NCI-H1930 (cell line): ENCODE measurements around the gene UGT1A3.

Experiments used
- DNase-seq, 2 experiments: peaks; one replicate each; lab custom pipeline; 2025; lab: John Stamatoyannopoulos, UW

Gene UGT1A3

GRCh38 chr2:233795735-233796171 lies 66.9 kb downstream of the UGT1A3 start:
- no peak for DNase-seq

GRCh38 chr2:233796254-233796653 lies 67.4 kb downstream of the UGT1A3 start:
- DNase-seq = no peak

- no peak for DNase-seq
Measured at GRCh38 chr2:233798335-233799086, 69.7 kb downstream of the UGT1A3 start.

- no peak for DNase-seq
Measured at GRCh38 chr2:233799087-233799665, 70.3 kb downstream of the UGT1A3 start.

GRCh38 chr2:233799716-233800115 lies 70.9 kb downstream of the UGT1A3 start:
- DNase-seq = no peak

GRCh38 chr2:233800208-233800607 lies 71.4 kb downstream of the UGT1A3 start:
- DNase-seq = no peak

GRCh38 chr2:233801357-233802131 lies 72.7 kb downstream of the UGT1A3 start:
- no peak for DNase-seq

- DNase-seq = no peak
Measured at GRCh38 chr2:233802132-233802815, 73.4 kb downstream of the UGT1A3 start.

GRCh38 chr2:233803292-233803911 lies 74.6 kb downstream of the UGT1A3 start:
- DNase-seq = no peak

GRCh38 chr2:233803994-233804393 lies 75.2 kb downstream of the UGT1A3 start:
- DNase-seq = no peak

- no peak for DNase-seq
Measured at GRCh38 chr2:233807215-233807865, 78.5 kb downstream of the UGT1A3 start.

- DNase-seq = no peak
Measured at GRCh38 chr2:233807966-233808935, 79.4 kb downstream of the UGT1A3 start.

- DNase-seq = no peak
Measured at GRCh38 chr2:233810385-233810784, 81.5 kb downstream of the UGT1A3 start.

- DNase-seq = no peak
Measured at GRCh38 chr2:233811087-233811486, 82.2 kb downstream of the UGT1A3 start.

GRCh38 chr2:233811732-233812131 lies 82.9 kb downstream of the UGT1A3 start:
- DNase-seq = no peak

- DNase-seq = no peak
Measured at GRCh38 chr2:233813236-233814055, 84.6 kb downstream of the UGT1A3 start.

- no peak for DNase-seq
Measured at GRCh38 chr2:233814056-233814835, 85.4 kb downstream of the UGT1A3 start.

- no peak for DNase-seq
Measured at GRCh38 chr2:233815861-233816260, 87.0 kb downstream of the UGT1A3 start.
